SK-N-SH treated with all-trans-retinoic acid at 6 μM for 48 hours (cell line): Measurements from ENCODE around the gene WHRN.

Source experiments
- ATAC-seq: fragments of 200-7000 bp; cut with Tn5 transposase; 3 replicates; pipeline ENCODE4 v1.9.1; 2020; ENCODE audit warnings: mild to moderate bottlenecking, moderate library complexity
- CREB5 ChIP-seq: fragments of 250-450 bp; sonication (Bioruptor Pico); IDR thresholded peaks from 2 replicates; pipeline ENCODE4 v1.5.1; 2020; ENCODE audit warnings: low read depth, mild to moderate bottlenecking, moderate library complexity
- CSDC2 ChIP-seq: fragments of 250-450 bp; sonication (Bioruptor Pico); IDR thresholded peaks from 2 replicates; pipeline ENCODE4 v1.5.0; 2020; ENCODE audit warnings: mild to moderate bottlenecking, moderate library complexity
- CSRNP3 ChIP-seq: fragments of 250-450 bp; sonication (Bioruptor Pico); IDR thresholded peaks from 2 replicates; pipeline ENCODE4 v1.5.1; 2021; ENCODE audit warnings: mild to moderate bottlenecking, moderate library complexity
- ISL1 ChIP-seq: fragments of 250-450 bp; sonication (Bioruptor Pico); IDR thresholded peaks from 2 replicates; pipeline ENCODE4 v2.1.2; 2022; ENCODE audit warnings: mild to moderate bottlenecking, moderate library complexity
- OSR1 ChIP-seq: fragments of 250-450 bp; sonication (Bioruptor Pico); IDR thresholded peaks from 2 replicates; pipeline ENCODE4 v1.8.0; 2022; ENCODE audit warnings: moderate library complexity, mild to moderate bottlenecking, inconsistent platforms
- POU6F1 ChIP-seq: fragments of 250-450 bp; sonication (Bioruptor Pico); IDR thresholded peaks from 2 replicates; pipeline ENCODE4 v1.8.0; 2021; ENCODE audit warnings: low read depth, mild to moderate bottlenecking, moderate library complexity, borderline replicate concordance
- PPARA ChIP-seq: fragments of 250-450 bp; sonication (Bioruptor Pico); IDR thresholded peaks from 2 replicates; pipeline ENCODE4 v1.5.0; 2020; ENCODE audit warnings: mild to moderate bottlenecking, borderline replicate concordance
- RARB ChIP-seq: fragments of 250-450 bp; sonication (Bioruptor Pico); IDR thresholded peaks from 2 replicates; pipeline ENCODE4 v1.8.0; 2021; ENCODE audit warnings: mild to moderate bottlenecking, moderate library complexity
- TCF4 ChIP-seq: fragments of 250-450 bp; sonication (Bioruptor Pico); IDR thresholded peaks from 2 replicates; pipeline ENCODE4 v1.8.0; 2021; ENCODE audit warnings: mild to moderate bottlenecking, moderate library complexity, borderline replicate concordance
- TOX ChIP-seq: fragments of 250-450 bp; sonication (Bioruptor Pico); IDR thresholded peaks from 2 replicates; pipeline ENCODE4 v1.8.0; 2021; ENCODE audit warnings: mild to moderate bottlenecking, moderate library complexity, borderline replicate concordance
- TSHZ2 ChIP-seq: fragments of 250-450 bp; sonication (Bioruptor Pico); IDR thresholded peaks from 2 replicates; pipeline ENCODE4 v1.5.0; 2020; ENCODE audit warnings: mild to moderate bottlenecking, moderate library complexity
- ZC3H10 ChIP-seq: fragments of 250-450 bp; sonication (Bioruptor Pico); IDR thresholded peaks from 2 replicates; pipeline ENCODE4 v1.5.1; 2021; ENCODE audit warnings: mild to moderate bottlenecking, moderate library complexity
- ZFP3 ChIP-seq: fragments of 250-450 bp; sonication (Bioruptor Pico); IDR thresholded peaks from 2 replicates; pipeline ENCODE4 v1.5.0; 2020; ENCODE audit warnings: mild to moderate bottlenecking, moderate library complexity
- ZFP30 ChIP-seq: fragments of 450-650 bp; formaldehyde crosslinking; IDR thresholded peaks from 2 replicates; pipeline ENCODE4 v1.5.0; 2022; ENCODE audit warnings: mild to moderate bottlenecking, moderate library complexity
- ZNF565 ChIP-seq: fragments of 450-650 bp; formaldehyde crosslinking; conservative IDR thresholded peaks from 2 replicates; pipeline ENCODE4 v1.5.0; 2020; ENCODE audit warnings: low read depth, mild to moderate bottlenecking, moderate library complexity
- ZNF70 ChIP-seq: fragments of 450-650 bp; formaldehyde crosslinking; IDR thresholded peaks from 2 replicates; pipeline ENCODE4 v1.5.0; 2020; ENCODE audit warnings: mild to moderate bottlenecking, moderate library complexity
- ZNF8 ChIP-seq: fragments of 450-650 bp; formaldehyde crosslinking; IDR thresholded peaks from 2 replicates; pipeline ENCODE4 v1.5.0; 2020; ENCODE audit warnings: mild to moderate bottlenecking, moderate library complexity

Gene WHRN

GRCh38 chr9:114459464-114459863, 45.8 kb downstream of the WHRN start (continued):
- TF ChIP-seq TSHZ2 (CRISPR knock-in tag) = no peak

GRCh38 chr9:114456929-114457328, 48.3 kb downstream of the WHRN start:
- TF ChIP-seq CREB5 (CRISPR knock-in tag) = no peak
- no peak for TF ChIP-seq PPARA (CRISPR knock-in tag)
- no peak for TF ChIP-seq TOX (CRISPR knock-in tag)
- no peak for TF ChIP-seq TSHZ2 (CRISPR knock-in tag)
- no peak for TF ChIP-seq ZFP3 (CRISPR knock-in tag)
- TF ChIP-seq ZNF565 (CRISPR knock-in tag) = no peak
- TF ChIP-seq ZC3H10 (CRISPR knock-in tag) = no peak
- TF ChIP-seq RARB (CRISPR knock-in tag) = no peak
- TF ChIP-seq CSRNP3 (CRISPR knock-in tag) = no peak
- TF ChIP-seq CSDC2 (CRISPR knock-in tag) = no peak
- no peak for ATAC-seq

GRCh38 chr9:114454652-114455051, 50.6 kb downstream of the WHRN start:
- no peak for ATAC-seq
- TF ChIP-seq POU6F1 (no peak), ZNF8 (no peak), ZNF70 (CRISPR knock-in tag) (no peak), RARB (CRISPR knock-in tag) (no peak), TOX (CRISPR knock-in tag) (no peak), ZNF565 (CRISPR knock-in tag) (no peak), ZFP30 (CRISPR knock-in tag) (no peak), CSDC2 (CRISPR knock-in tag) (no peak), OSR1 (no peak), TCF4 (CRISPR knock-in tag) (no peak), ISL1 (CRISPR knock-in tag) (no peak), PPARA (CRISPR knock-in tag) (no peak), ZFP3 (CRISPR knock-in tag) (no peak), CSRNP3 (CRISPR knock-in tag) (no peak)
